ENCODE data around the gene PSEN1. TPM values are rescaled to one million over a fixed set of nuclear protein-coding genes. Genes with fewer than 3 reads are reported as not detected.

PSEN1 gene
- total RNA-seq, 1 donor, result 79.6 TPM

- no peak for TF ChIP-seq CTCF (IDR thresholded peaks at IDR 0.05; ENCODE audit: extremely low read depth, low read depth, low read length)
- Histone ChIP-seq H3K36me3 (ENCODE audit: insufficient read depth, low read length) (no peaks in the 10 kb centered on the region), H4K20me1 (ENCODE audit: insufficient read depth, low read length) (peaks cover 11% of the 10 kb centered on the region), H3K79me2 (ENCODE audit: insufficient read depth, low read length) (no peaks in the 10 kb centered on the region), H3K27me3 (ENCODE audit: insufficient read depth, low read length) (peaks cover 32% of the 10 kb centered on the region), H3K9me3 (ENCODE audit: low read depth, low read length) (no peaks in the 10 kb centered on the region), H3K27ac (ENCODE audit: low read depth, low read length) (no peak overlapping the region), H3K4me2 (ENCODE audit: insufficient read depth, low read length) (no peak overlapping the region), H3K4me1 (ENCODE audit: insufficient read depth, low read length) (peaks cover 30% of the 10 kb centered on the region), H3K4me3 (ENCODE audit: insufficient read depth, low read length) (no peak overlapping the region), H2AFZ (ENCODE audit: low read length) (no peak overlapping the region)
- DNase-seq (ENCODE audit: insufficient read length, low spot score, missing footprints), result peak; percentile 85
These were observed 105.3 kb downstream of the PSEN1 start for GRCh38 chr14:73241481-73242165.

- Histone ChIP-seq H3K4me3 (ENCODE audit: insufficient read depth, low read length) (peak overlapping the region; percentile 50), H3K79me2 (ENCODE audit: insufficient read depth, low read length) (no peaks in the 10 kb centered on the region), H3K4me1 (ENCODE audit: insufficient read depth, low read length) (peaks cover 38% of the 10 kb centered on the region), H3K27ac (ENCODE audit: low read depth, low read length) (no peak overlapping the region), H3K36me3 (ENCODE audit: insufficient read depth, low read length) (no peaks in the 10 kb centered on the region), H3K27me3 (ENCODE audit: insufficient read depth, low read length) (peaks cover 24% of the 10 kb centered on the region), H2AFZ (ENCODE audit: low read length) (no peak overlapping the region), H4K20me1 (ENCODE audit: insufficient read depth, low read length) (peaks cover 11% of the 10 kb centered on the region), H3K9me3 (ENCODE audit: low read depth, low read length) (no peaks in the 10 kb centered on the region), H3K4me2 (ENCODE audit: insufficient read depth, low read length) (peak overlapping the region; percentile 43)
- peak; percentile 92 for DNase-seq (ENCODE audit: insufficient read length, low spot score, missing footprints)
- no peak for TF ChIP-seq CTCF (IDR thresholded peaks at IDR 0.05; ENCODE audit: extremely low read depth, low read depth, low read length)
These were observed 106.1 kb downstream of the PSEN1 start for GRCh38 chr14:73242357-73242901.

GRCh38 chr14:73243341-73243740 lies 107.0 kb downstream of the PSEN1 start:
- H3K4me2 ChIP-seq (ENCODE audit: insufficient read depth, low read length), result no peak overlapping the region
- H3K9me3 ChIP-seq (ENCODE audit: low read depth, low read length), result no peaks in the 10 kb centered on the region
- no peak overlapping the region for H3K27ac ChIP-seq (ENCODE audit: low read depth, low read length)
- peaks cover 17% of the 10 kb centered on the region for H3K27me3 ChIP-seq (ENCODE audit: insufficient read depth, low read length)
- H3K36me3 ChIP-seq (ENCODE audit: insufficient read depth, low read length), result no peaks in the 10 kb centered on the region
- H3K79me2 ChIP-seq (ENCODE audit: insufficient read depth, low read length), result no peaks in the 10 kb centered on the region
- no peak overlapping the region for H2AFZ ChIP-seq (ENCODE audit: low read length)
- peaks cover 11% of the 10 kb centered on the region for H4K20me1 ChIP-seq (ENCODE audit: insufficient read depth, low read length)
- DNase-seq (ENCODE audit: insufficient read length, low spot score, missing footprints), result peak; percentile 14
- peaks cover 42% of the 10 kb centered on the region for H3K4me1 ChIP-seq (ENCODE audit: insufficient read depth, low read length)
- no peak for TF ChIP-seq CTCF (IDR thresholded peaks at IDR 0.05; ENCODE audit: extremely low read depth, low read depth, low read length)
- H3K4me3 ChIP-seq (ENCODE audit: insufficient read depth, low read length), result no peak overlapping the region

- H3K4me3 ChIP-seq (ENCODE audit: insufficient read depth, low read length), result no peak overlapping the region
- no peaks in the 10 kb centered on the region for H3K36me3 ChIP-seq (ENCODE audit: insufficient read depth, low read length)
- H4K20me1 ChIP-seq (ENCODE audit: insufficient read depth, low read length), result peaks cover 9% of the 10 kb centered on the region
- H3K9me3 ChIP-seq (ENCODE audit: low read depth, low read length), result no peaks in the 10 kb centered on the region
- no peak overlapping the region for H3K27ac ChIP-seq (ENCODE audit: low read depth, low read length)
- no peak overlapping the region for H3K4me2 ChIP-seq (ENCODE audit: insufficient read depth, low read length)
- H3K27me3 ChIP-seq (ENCODE audit: insufficient read depth, low read length), result peaks cover 13% of the 10 kb centered on the region
- peaks cover 39% of the 10 kb centered on the region for H3K4me1 ChIP-seq (ENCODE audit: insufficient read depth, low read length)
- no peak overlapping the region for H2AFZ ChIP-seq (ENCODE audit: low read length)
- DNase-seq (ENCODE audit: insufficient read length, low spot score, missing footprints), result no peak
- TF ChIP-seq CTCF (IDR thresholded peaks at IDR 0.05; ENCODE audit: extremely low read depth, low read depth, low read length), result no peak
- no peaks in the 10 kb centered on the region for H3K79me2 ChIP-seq (ENCODE audit: insufficient read depth, low read length)
These were observed 107.4 kb downstream of the PSEN1 start for GRCh38 chr14:73243748-73244147.

Measured in osteoblast (primary cell).